Loucy (cell line): Measurements from ENCODE around the gene USF2.

Source experiments
- H2AFZ ChIP-seq: fragments of 200-600 bp; sonication (generic); 2 replicates; pipeline ENCODE4 v1.6.0; 2016; ENCODE audit warnings: antibody characterized with exemption, mild to moderate bottlenecking, low read length, moderate library complexity
- H3F3A ChIP-seq: fragments of 200-600 bp; 2 replicates; pipeline ENCODE4 v1.6.0; 2016; ENCODE audit warnings: antibody characterized with exemption, low read depth, mild to moderate bottlenecking
- H3K27me3 ChIP-seq: fragments of 200-600 bp; sonication (generic); 2 replicates; pipeline ENCODE4 v1.6.1; 2014; ENCODE audit warnings: low read length, mild to moderate bottlenecking; ENCODE audit not compliant: insufficient read depth, poor library complexity, severe bottlenecking
- H3K36me3 ChIP-seq: fragments of 200-600 bp; sonication (generic); 2 replicates; pipeline ENCODE4 v1.6.1; 2016; ENCODE audit warnings: low read length; ENCODE audit not compliant: insufficient read depth
- H3K4me1 ChIP-seq: fragments of 200-600 bp; sonication (generic); 2 replicates; pipeline ENCODE4 v1.5.1; 2014; ENCODE audit warnings: low read length, mild to moderate bottlenecking; ENCODE audit not compliant: insufficient read depth, poor library complexity, severe bottlenecking
- H3K4me2 ChIP-seq: fragments of 200-600 bp; sonication (generic); 2 replicates; pipeline ENCODE4 v1.6.0; 2014; ENCODE audit warnings: antibody characterized with exemption, low read length, low read depth, mild to moderate bottlenecking; ENCODE audit not compliant: poor library complexity, severe bottlenecking
- H3K4me3 ChIP-seq: fragments of 200-600 bp; sonication (generic); 2 replicates; pipeline ENCODE4 v1.5.1; 2014; ENCODE audit warnings: low read length, mild to moderate bottlenecking, mixed read lengths; ENCODE audit not compliant: poor library complexity, severe bottlenecking
- H3K79me2 ChIP-seq: fragments of 200-600 bp; sonication (generic); 2 replicates; pipeline ENCODE4 v1.6.1; 2014; ENCODE audit warnings: low read length; ENCODE audit not compliant: insufficient read depth
- H3K9ac ChIP-seq: fragments of 200-600 bp; sonication (generic); 2 replicates; pipeline ENCODE4 v1.6.0; 2014; ENCODE audit warnings: mild to moderate bottlenecking, low read depth, low read length, moderate library complexity; ENCODE audit not compliant: poor library complexity, severe bottlenecking
- H3K9me2 ChIP-seq: fragments of 200-600 bp; sonication (generic); replicated peaks from 2 replicates; pipeline ENCODE4 v1.6.1; 2016; ENCODE audit warnings: low read depth, low read length, mixed read lengths
- H3K9me3 ChIP-seq: fragments of 200-600 bp; sonication (generic); 2 replicates; pipeline ENCODE4 v1.6.1; 2014; ENCODE audit warnings: mild to moderate bottlenecking, antibody characterized with exemption, low read length, low read depth; ENCODE audit not compliant: insufficient read depth
- H4K20me1 ChIP-seq: fragments of 200-600 bp; sonication (generic); 2 replicates; pipeline ENCODE4 v1.6.0; 2014; ENCODE audit warnings: antibody characterized with exemption, low read length, mild to moderate bottlenecking; ENCODE audit not compliant: insufficient read depth, poor library complexity, severe bottlenecking
- CTCF ChIP-seq: fragments of 200-600 bp; sonication (generic); conservative IDR thresholded peaks from 2 replicates; pipeline ENCODE4 v1.5.1; 2014; ENCODE audit warnings: mild to moderate bottlenecking, antibody characterized with exemption, low read length
- EZH2phosphoT487 ChIP-seq: fragments of 200-600 bp; IDR thresholded peaks from 2 replicates; pipeline ENCODE4 v1.6.1; 2018; ENCODE audit warnings: antibody characterized with exemption, mild to moderate bottlenecking, moderate library complexity, borderline replicate concordance

The USF2 gene

GRCh38 chr19:35261356-35262100 lies 7.2 kb upstream of the USF2 start:
- H3K79me2 ChIP-seq, result peaks cover 4% of the 10 kb centered on the region
- H3K9me2 ChIP-seq, result no peaks in the 10 kb centered on the region
- no peak overlapping the region for H2AFZ ChIP-seq
- H3K9ac ChIP-seq, result no peak overlapping the region
- H4K20me1 ChIP-seq, result peaks cover 3% of the 10 kb centered on the region
- no peak overlapping the region for H3K4me3 ChIP-seq
- no peaks in the 10 kb centered on the region for H3K36me3 ChIP-seq
- no peaks in the 10 kb centered on the region for H3F3A ChIP-seq
- no peak overlapping the region for H3K4me2 ChIP-seq
- H3K4me1 ChIP-seq, result peaks cover 23% of the 10 kb centered on the region
- no peaks in the 10 kb centered on the region for H3K27me3 ChIP-seq
- no peak for TF ChIP-seq CTCF
- no peak for TF ChIP-seq EZH2phosphoT487
- no peaks in the 10 kb centered on the region for H3K9me3 ChIP-seq

GRCh38 chr19:35262101-35262761 lies 6.5 kb upstream of the USF2 start:
- no peaks in the 10 kb centered on the region for H3K9me2 ChIP-seq
- no peaks in the 10 kb centered on the region for H3K9me3 ChIP-seq
- peaks cover 11% of the 10 kb centered on the region for H3K79me2 ChIP-seq
- H3K27me3 ChIP-seq, result no peaks in the 10 kb centered on the region
- no peak for TF ChIP-seq CTCF
- no peak overlapping the region for H3K4me2 ChIP-seq
- peaks cover 27% of the 10 kb centered on the region for H3K4me1 ChIP-seq
- peaks cover 10% of the 10 kb centered on the region for H4K20me1 ChIP-seq
- H3K9ac ChIP-seq, result no peak overlapping the region
- no peaks in the 10 kb centered on the region for H3F3A ChIP-seq
- H3K4me3 ChIP-seq, result no peak overlapping the region
- no peaks in the 10 kb centered on the region for H3K36me3 ChIP-seq
- no peak overlapping the region for H2AFZ ChIP-seq

GRCh38 chr19:35264268-35265125 lies 4.3 kb upstream of the USF2 start:
- H4K20me1 ChIP-seq, result peaks cover 14% of the 10 kb centered on the region
- H3K9ac ChIP-seq, result no peak overlapping the region
- H3F3A ChIP-seq, result no peaks in the 10 kb centered on the region
- H3K4me3 ChIP-seq, result no peak overlapping the region
- H3K4me1 ChIP-seq, result peaks cover 19% of the 10 kb centered on the region
- H2AFZ ChIP-seq, result no peak overlapping the region
- no peaks in the 10 kb centered on the region for H3K36me3 ChIP-seq
- H3K4me2 ChIP-seq, result no peak overlapping the region
- TF ChIP-seq CTCF (no peak), EZH2phosphoT487 (no peak)
- H3K9me2 ChIP-seq, result no peaks in the 10 kb centered on the region
- H3K9me3 ChIP-seq, result no peaks in the 10 kb centered on the region
- peaks cover 17% of the 10 kb centered on the region for H3K79me2 ChIP-seq
- H3K27me3 ChIP-seq, result no peaks in the 10 kb centered on the region
